ENCODE data around the gene PLEKHJ1. TPM values are rescaled to one million over a fixed set of nuclear protein-coding genes. Genes with fewer than 3 reads are reported as not detected.
A peak's percentile ranks its signal among the peaks of the same experiment; 100 is the strongest.

PLEKHJ1 gene
- total and polyA plus RNA-seq, 2 of the 8 experiments (the other 6 are each of a cell fraction or from before 2014, with no cell fraction given), result 135 to 187 TPM

DNA sequence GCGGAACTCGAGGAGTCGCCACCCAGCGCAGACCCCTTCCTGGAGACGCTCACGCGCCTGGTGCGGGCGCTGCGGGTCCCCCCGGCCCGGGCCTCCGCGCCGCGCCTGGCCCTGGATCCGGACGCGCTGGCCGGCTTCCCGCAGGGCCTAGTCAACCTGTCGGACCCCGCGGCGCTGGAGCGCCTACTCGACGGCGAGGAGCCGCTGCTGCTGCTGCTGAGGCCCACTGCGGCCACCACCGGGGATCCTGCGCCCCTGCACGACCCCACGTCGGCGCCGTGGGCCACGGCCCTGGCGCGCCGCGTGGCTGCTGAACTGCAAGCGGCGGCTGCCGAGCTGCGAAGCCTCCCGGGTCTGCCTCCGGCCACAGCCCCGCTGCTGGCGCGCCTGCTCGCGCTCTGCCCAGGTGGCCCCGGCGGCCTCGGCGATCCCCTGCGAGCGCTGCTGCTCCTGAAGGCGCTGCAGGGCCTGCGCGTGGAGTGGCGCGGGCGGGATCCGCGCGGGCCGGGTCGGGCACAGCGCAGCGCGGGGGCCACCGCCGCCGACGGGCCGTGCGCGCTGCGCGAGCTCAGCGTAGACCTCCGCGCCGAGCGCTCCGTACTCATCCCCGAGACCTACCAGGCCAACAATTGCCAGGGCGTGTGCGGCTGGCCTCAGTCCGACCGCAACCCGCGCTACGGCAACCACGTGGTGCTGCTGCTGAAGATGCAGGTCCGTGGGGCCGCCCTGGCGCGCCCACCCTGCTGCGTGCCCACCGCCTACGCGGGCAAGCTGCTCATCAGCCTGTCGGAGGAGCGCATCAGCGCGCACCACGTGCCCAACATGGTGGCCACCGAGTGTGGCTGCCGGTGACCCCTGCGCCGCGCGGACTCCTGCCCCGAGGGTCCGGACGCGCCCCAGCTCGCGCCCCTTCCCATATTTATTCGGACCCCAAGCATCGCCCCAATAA lies 15.3 kb upstream of the PLEKHJ1 start:
- FAIRE-seq (no peak), DNase-seq (ENCODE audit: low read depth in 1 of 2, low spot score in 2 of 2) (peak in 1 of 2 experiments; percentile 57)
- H2AK5ac ChIP-seq (ENCODE audit: low read depth, low read length), result no peak overlapping the region
- H3K9ac ChIP-seq (replicated peaks in 1 of 4; ENCODE audit: extremely low read depth in 1 of 4, low read depth in 3 of 4, low read length in 3 of 4), result no peak overlapping the region
- no peak overlapping the region for H3K27ac ChIP-seq (ENCODE audit: low read depth, low read length)
- no peak overlapping the region for H3K18ac ChIP-seq (ENCODE audit: extremely low read depth, low read length)
- H4K8ac ChIP-seq (ENCODE audit: extremely low read depth, insufficient read depth, low read length), result peak overlapping the region; percentile 68; the same call in 1 of the 2 replicates
- H3K4me2 ChIP-seq (ENCODE audit: insufficient read depth in 1 of 2, low read depth in 2 of 2, low read length in 2 of 2), result no peak overlapping the region
- peaks cover 0 to 4% (median 2%) of the 10 kb centered on the region in 4 experiments; a peak in 5 of 7 replicates for H3K4me1 ChIP-seq (replicated peaks in 1 of 4; ENCODE audit: control insufficient read depth in 3 of 4, insufficient read depth in 4 of 4, low read length in 3 of 4)
- H2BK120ac ChIP-seq (replicated peaks; ENCODE audit: low read depth, low read length), result no peak overlapping the region
- no peak overlapping the region for H3K56ac ChIP-seq (replicated peaks; ENCODE audit: insufficient read length, low read depth, low read length)
- H3K79me2 ChIP-seq (ENCODE audit: control insufficient read depth in 1 of 2, insufficient read depth in 2 of 2, low read length in 2 of 2), result no peaks in the 10 kb centered on the region
- H2BK15ac ChIP-seq (ENCODE audit: low read length), result no peak overlapping the region
- H3K4me3 ChIP-seq (ENCODE audit: extremely low read depth in 1 of 4, insufficient read depth in 2 of 4, low read depth in 3 of 4, low read length in 4 of 4), result no peak overlapping the region
- no peak overlapping the region for H4K5ac ChIP-seq (ENCODE audit: insufficient read length, low read depth, low read length)
- H2AFZ ChIP-seq (ENCODE audit: low read length), result no peak overlapping the region
- peaks cover 0 to 23% (median 12%) of the 10 kb centered on the region in 4 experiments; a peak in 6 of 7 replicates for H3K27me3 ChIP-seq (replicated peaks in 1 of 4; ENCODE audit: control insufficient read depth in 3 of 4, extremely low read depth in 1 of 4, insufficient read depth in 3 of 4, low read length in 3 of 4)
- no peak overlapping the region for H3K4ac ChIP-seq (replicated peaks; ENCODE audit: insufficient read length, low read depth, low read length)
- no peak overlapping the region for H2BK5ac ChIP-seq (ENCODE audit: low read depth, low read length)
- H3K9me3 ChIP-seq (ENCODE audit: insufficient read depth in 2 of 2, low read depth in 1 of 2, low read length in 1 of 2), result no peaks in the 10 kb centered on the region; a peak in 1 of 4 replicates
- H4K20me1 ChIP-seq (replicated peaks in 1 of 2; ENCODE audit: control insufficient read depth in 1 of 2, insufficient read depth in 2 of 2, low read length in 2 of 2), result peaks cover 6 to 9% of the 10 kb centered on the region in 2 experiments
- no peak overlapping the region for H2BK12ac ChIP-seq (ENCODE audit: low read depth, low read length)
- CTCF ChIA-PET (ENCODE audit: partially characterized antibody), result interaction anchor here (2.4 to 5.9 kb wide), 4 partner anchors 11 to 25 kb away, joined by 8 to 42 read pairs (median 25); no protein-coding TSS in a partner anchor
- H3K36me3 ChIP-seq (ENCODE audit: control insufficient read depth in 2 of 4, insufficient read depth in 4 of 4, low read length in 3 of 4), result peaks cover 5 to 15% (median 11%) of the 10 kb centered on the region in 4 experiments; a peak in 6 of 8 replicates
- no peak overlapping the region for H4K91ac ChIP-seq (replicated peaks; ENCODE audit: insufficient read length, low read length)
- no peak overlapping the region for H2BK20ac ChIP-seq (ENCODE audit: low read length)
- no peak overlapping the region for H3K23ac ChIP-seq (ENCODE audit: insufficient read length)
- 94% methylated on average over 65 of the region's 125 CpGs; no CpG with 5 or more reads in 1 of the 2 experiments for WGBS, 2 experiments (ENCODE audit: extremely low coverage in 1 of 2, insufficient coverage in 1 of 2, insufficient read length in 1 of 2, insufficient replicate concordance in 2 of 2, low coverage in 1 of 2, low lambda C conversion rate in 2 of 2, missing lambda C conversion rate in 1 of 2)
- peaks cover 12% of the 10 kb centered on the region; the same call in 1 of the 2 replicates for H3K23me2 ChIP-seq (ENCODE audit: low read depth, low read length)
- H3K14ac ChIP-seq (ENCODE audit: insufficient read length), result no peak overlapping the region
- no peaks in the 10 kb centered on the region for H3K79me1 ChIP-seq (ENCODE audit: low read depth, low read length)
- POLR2A ChIA-PET (ENCODE audit: partially characterized antibody), result interaction anchor here (1.2 to 18.7 kb wide), 6 partner anchors 10 to 173 kb away, joined by 3 to 330 read pairs (median 56); partner anchors contain the start of genes PLEKHJ1 and SF3A2
- 0 out of 2 replicates have a peak, but pooled peaks have one; percentile 16 for TF ChIP-seq POLR2AphosphoS5 (IDR thresholded peaks at IDR 0.05; ENCODE audit: low read depth, low read length)
- TF ChIP-seq RXRA (IDR thresholded peaks at IDR 0.05; ENCODE audit: insufficient read depth, low read depth, low read length), result no peak
- TF ChIP-seq CTBP2 (IDR thresholded peaks at IDR 0.05; ENCODE audit: borderline replicate concordance, insufficient read depth, insufficient read length, low read length), result no peak
- TF ChIP-seq, protein P1, sequence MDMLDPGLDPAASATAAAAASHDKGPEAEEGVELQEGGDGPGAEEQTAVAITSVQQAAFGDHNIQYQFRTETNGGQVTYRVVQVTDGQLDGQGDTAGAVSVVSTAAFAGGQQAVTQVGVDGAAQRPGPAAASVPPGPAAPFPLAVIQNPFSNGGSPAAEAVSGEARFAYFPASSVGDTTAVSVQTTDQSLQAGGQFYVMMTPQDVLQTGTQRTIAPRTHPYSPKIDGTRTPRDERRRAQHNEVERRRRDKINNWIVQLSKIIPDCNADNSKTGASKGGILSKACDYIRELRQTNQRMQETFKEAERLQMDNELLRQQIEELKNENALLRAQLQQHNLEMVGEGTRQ (IDR thresholded peaks at IDR 0.05; ENCODE audit: low read length), result no peak
- 0 out of 2 replicates have a peak, but pooled peaks have one; percentile 6 for TF ChIP-seq GABPA (IDR thresholded peaks at IDR 0.05; ENCODE audit: borderline replicate concordance, insufficient read depth, low read length)
- TF ChIP-seq TEAD4 (IDR thresholded peaks at IDR 0.05; ENCODE audit: low read depth, low read length), result no peak
- TF ChIP-seq BACH1 (IDR thresholded peaks at IDR 0.05; ENCODE audit: low read length), result no peak
- TF ChIP-seq KDM4A (IDR thresholded peaks at IDR 0.05; ENCODE audit: low read depth, low read length, severe bottlenecking), result no peak
- no peak for TF ChIP-seq GTF2F1 (IDR thresholded peaks at IDR 0.05; ENCODE audit: borderline replicate concordance, low read depth, low read length)
